WERI-Rb-1 (cell line): ENCODE data around the gene DCTN1.
A peak's percentile ranks its signal among the peaks of the same experiment; 100 is the strongest.

Source experiments
- DNase-seq: peaks from one replicate; pipeline ENCODE4 v3.0.0-alpha.2; 2020
- H3K27ac ChIP-seq: fragments of 250-450 bp; sonication (Bioruptor Pico); 2 replicates; pipeline ENCODE4 v1.5.1; 2020; ENCODE audit warnings: mild to moderate bottlenecking, moderate library complexity
- H3K27me3 ChIP-seq: fragments of 250-450 bp; sonication (Bioruptor Pico); 2 replicates; pipeline ENCODE4 v1.5.1; 2021; ENCODE audit warnings: mild to moderate bottlenecking, low read depth, moderate library complexity; ENCODE audit not compliant: insufficient read depth, severe bottlenecking
- H3K36me3 ChIP-seq: fragments of 250-450 bp; sonication (Bioruptor Pico); 2 replicates; pipeline ENCODE4 v1.5.1; 2020; ENCODE audit warnings: mild to moderate bottlenecking, moderate library complexity
- H3K4me3 ChIP-seq: 2 replicates; pipeline ENCODE4 v1.5.1; 2011; ENCODE audit warnings: low read depth, mild to moderate bottlenecking, control low read depth, low read length
- H3K9me3 ChIP-seq: fragments of 250-450 bp; sonication (Bioruptor Pico); 2 replicates; pipeline ENCODE4 v1.5.1; 2021; ENCODE audit warnings: mild to moderate bottlenecking, moderate library complexity; ENCODE audit not compliant: severe bottlenecking
- TF ChIP-seq, protein P1 (sequence below): IDR thresholded peaks from 2 replicates; pipeline ENCODE4 v1.5.1; 2011; ENCODE audit warnings: low read depth, mild to moderate bottlenecking, control low read depth, inconsistent platforms, low read length

The DCTN1 gene

DNA sequence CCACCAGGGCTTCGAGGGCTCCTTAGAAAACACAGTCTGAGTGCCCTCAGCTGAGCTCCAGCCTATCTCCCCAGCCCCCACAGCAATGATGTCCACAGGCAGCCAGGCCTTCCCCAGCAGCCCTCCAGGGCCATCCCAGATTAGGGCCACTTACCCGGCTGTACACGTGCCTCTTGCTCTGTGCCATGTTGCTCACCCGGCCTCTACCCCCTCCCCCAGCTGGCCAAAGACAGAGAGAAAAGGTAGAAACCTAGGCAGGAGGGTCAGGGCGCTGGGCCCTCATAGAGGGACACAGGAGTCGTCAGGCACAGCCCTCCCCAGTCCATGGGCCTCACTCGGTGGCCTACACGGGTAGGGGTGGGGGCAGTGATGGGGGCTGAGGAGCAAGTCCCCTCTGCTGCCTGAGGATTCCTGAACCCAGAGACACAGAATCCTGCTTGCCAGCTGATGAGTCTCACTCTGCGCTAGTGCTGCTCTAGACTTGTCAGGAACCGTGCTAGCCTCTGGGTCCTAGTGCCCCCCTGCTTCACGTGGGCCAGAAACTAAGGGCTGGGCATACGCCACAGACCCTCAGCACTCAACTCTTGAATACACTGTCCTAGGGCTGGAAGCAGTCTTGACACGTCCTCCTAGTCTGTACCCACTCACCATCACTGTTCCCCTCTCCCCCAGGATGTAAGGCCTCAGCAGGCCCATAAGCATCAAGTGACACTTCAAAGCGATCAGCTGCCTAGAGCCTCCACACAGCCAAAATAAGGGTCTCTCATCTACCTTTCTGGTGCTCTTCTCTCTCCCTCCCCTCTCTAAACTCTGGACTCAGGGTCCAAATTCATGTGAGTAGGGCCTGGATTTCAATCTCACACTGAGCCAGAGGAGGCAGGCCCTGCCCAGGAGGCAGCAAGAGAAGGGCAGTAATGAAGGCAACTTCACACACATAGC is at the start of gene DCTN1:
Gene DCTN1 (minus strand): TSS at position 461 of the 939 bp plus-strand sequence. CDS start 274 bp downstream, at position 187.
- Histone ChIP-seq H3K9me3 (no peaks in the 10 kb centered on the region), H3K27me3 (no peaks in the 10 kb centered on the region), H3K4me3 (peak within 1 kb of the TSS; percentile 38), H3K36me3 (peaks cover 32% of the 10 kb centered on the region), H3K27ac (peak within 1 kb of the TSS; percentile 48)
- peak; percentile 73 for DNase-seq
- TF ChIP-seq, protein P1, sequence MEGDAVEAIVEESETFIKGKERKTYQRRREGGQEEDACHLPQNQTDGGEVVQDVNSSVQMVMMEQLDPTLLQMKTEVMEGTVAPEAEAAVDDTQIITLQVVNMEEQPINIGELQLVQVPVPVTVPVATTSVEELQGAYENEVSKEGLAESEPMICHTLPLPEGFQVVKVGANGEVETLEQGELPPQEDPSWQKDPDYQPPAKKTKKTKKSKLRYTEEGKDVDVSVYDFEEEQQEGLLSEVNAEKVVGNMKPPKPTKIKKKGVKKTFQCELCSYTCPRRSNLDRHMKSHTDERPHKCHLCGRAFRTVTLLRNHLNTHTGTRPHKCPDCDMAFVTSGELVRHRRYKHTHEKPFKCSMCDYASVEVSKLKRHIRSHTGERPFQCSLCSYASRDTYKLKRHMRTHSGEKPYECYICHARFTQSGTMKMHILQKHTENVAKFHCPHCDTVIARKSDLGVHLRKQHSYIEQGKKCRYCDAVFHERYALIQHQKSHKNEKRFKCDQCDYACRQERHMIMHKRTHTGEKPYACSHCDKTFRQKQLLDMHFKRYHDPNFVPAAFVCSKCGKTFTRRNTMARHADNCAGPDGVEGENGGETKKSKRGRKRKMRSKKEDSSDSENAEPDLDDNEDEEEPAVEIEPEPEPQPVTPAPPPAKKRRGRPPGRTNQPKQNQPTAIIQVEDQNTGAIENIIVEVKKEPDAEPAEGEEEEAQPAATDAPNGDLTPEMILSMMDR, result no peak

DNA sequence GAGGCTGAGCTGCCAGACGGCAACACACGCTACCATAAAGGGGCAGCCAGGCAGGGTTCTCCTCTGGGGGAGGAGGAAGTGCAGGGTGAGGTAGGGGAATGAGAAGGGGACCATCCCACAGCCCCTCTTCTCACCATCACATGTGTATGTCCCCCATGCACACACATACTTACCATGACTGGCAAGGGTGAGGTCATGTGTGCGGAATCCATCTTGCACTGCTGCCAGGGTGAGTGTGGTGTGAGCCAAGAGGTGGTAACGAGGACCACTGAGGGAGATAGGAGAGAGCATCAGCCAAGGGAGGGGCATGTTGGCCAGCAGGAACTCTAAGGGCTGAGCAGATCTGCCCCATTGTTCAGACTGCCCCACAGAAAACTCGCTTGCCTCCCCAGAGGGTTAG is 48.6 kb upstream of the DCTN1 start:
- no peak for DNase-seq
- Histone ChIP-seq H3K9me3 (no peaks in the 10 kb centered on the region), H3K27ac (no peak overlapping the region), H3K27me3 (no peaks in the 10 kb centered on the region), H3K36me3 (peaks cover 48% of the 10 kb centered on the region), H3K4me3 (no peak overlapping the region)
- TF ChIP-seq, protein P1, result no peak

DNA sequence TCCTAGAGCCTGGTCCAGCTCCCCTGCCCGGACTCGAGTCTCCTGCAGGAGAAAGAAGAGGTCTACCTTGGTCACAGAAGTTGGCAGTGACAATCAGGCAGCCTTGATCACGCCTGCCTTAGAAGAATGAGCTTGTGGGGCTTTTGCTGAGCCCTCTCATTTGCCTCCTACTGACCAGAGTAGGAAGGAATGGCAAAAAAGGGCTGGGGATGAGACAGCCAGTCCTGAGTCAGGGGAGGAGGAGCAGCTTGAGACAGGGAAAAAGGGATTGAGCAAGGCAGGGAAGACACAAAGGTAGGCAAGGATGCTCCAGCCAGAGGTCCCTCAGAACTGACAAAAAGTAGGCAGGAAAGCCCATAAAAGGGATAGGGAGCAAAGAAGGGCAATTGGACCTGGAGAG is 47.4 kb upstream of the DCTN1 start:
- no peaks in the 10 kb centered on the region for H3K9me3 ChIP-seq
- no peak overlapping the region for H3K27ac ChIP-seq
- no peak overlapping the region for H3K4me3 ChIP-seq
- no peaks in the 10 kb centered on the region for H3K27me3 ChIP-seq
- H3K36me3 ChIP-seq, result peaks cover 48% of the 10 kb centered on the region
- no peak for DNase-seq
- TF ChIP-seq, protein P1, result no peak

DNA sequence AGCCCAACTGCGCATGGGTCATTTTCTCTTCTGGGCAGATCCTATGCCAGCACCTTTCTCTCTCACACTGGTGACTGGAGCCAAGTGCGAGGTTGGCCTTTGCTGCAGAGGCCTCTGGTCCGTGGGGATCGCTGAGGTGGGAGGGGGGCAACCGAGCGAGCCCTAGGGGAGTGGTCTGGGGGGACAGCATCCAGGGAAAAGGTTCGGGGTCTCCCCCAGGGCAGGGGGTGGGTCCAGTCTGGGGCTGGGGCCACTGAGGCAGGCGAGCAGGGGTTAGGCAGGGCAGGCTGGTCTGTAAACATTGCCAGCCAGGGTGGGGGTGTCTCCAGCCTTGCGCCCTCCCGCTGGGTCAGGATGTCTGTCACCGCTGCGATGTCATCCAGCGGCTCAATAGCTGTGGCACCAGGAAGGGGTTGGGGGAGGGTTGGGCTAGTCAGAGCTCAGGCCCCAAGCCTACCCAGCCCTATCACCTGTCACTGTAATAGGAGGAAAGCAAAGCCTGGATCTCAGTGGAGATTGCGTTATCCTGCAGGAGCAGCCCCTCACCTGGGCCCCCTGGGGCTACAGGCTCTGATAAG is 46.2 kb upstream of the DCTN1 start:
- TF ChIP-seq, protein P1, result no peak
- Histone ChIP-seq H3K27ac (no peak overlapping the region), H3K9me3 (no peaks in the 10 kb centered on the region), H3K36me3 (peaks cover 48% of the 10 kb centered on the region), H3K4me3 (no peak overlapping the region), H3K27me3 (no peaks in the 10 kb centered on the region)
- DNase-seq, result peak; percentile 54

DNA sequence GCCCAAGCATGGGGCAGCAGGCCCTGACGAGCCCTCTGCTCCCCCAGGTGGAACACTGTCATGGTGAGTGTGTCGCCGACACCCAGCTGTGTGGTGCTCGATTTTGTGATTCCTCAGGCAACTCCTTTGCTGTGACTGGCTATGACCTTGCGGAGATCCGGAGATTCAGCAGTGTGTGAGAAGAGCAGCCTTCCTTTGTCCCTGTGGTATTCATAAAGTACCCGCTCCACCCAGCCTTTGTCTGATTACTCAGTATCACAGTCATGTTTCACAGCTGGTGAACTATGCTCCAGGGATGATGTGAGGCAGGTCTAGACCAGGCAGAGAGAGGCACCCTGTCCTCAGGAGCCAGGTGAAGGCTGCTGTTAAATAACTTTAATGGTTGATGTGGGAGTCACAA is 45.4 kb upstream of the DCTN1 start:
- DNase-seq, result no peak
- Histone ChIP-seq H3K36me3 (peaks cover 46% of the 10 kb centered on the region), H3K4me3 (no peak overlapping the region), H3K27ac (no peak overlapping the region), H3K9me3 (no peaks in the 10 kb centered on the region), H3K27me3 (no peaks in the 10 kb centered on the region)
- TF ChIP-seq, protein P1, result no peak
